ENCODE measurements around the gene TTC16.

DNA sequence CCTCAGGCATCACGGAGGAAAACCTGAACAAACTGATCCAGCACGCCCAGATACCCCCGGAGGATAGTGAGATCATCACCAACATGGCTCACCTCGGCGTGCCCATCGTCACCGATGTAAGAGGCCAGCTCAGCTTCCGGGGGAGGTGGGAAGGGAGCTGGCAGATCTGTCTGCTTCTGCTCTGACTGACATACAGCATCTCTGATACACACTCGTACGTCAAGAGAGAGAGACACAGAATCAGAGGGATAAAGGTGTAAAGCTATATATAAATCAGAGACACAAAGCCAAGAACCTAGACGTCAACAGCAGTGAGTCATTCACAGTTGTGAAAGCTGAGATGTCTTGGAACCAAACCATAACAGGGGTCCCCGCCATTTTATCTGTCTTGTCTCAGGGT, 39.2 kb upstream of the TTC16 start:
- TF ChIP-seq GATA2 (IDR thresholded peaks at IDR 0.05; ENCODE audit: low read depth, low read length) (no peak), GATA3 (IDR thresholded peaks at IDR 0.05; ENCODE audit: low read depth, low read length) (no peak)
